Endothelial cell of umbilical vein (primary cell): ENCODE results near the gene DOCK8. TPM values are rescaled to one million over a fixed set of nuclear protein-coding genes. Genes with fewer than 3 reads are reported as not detected.

Source experiments
- BruUV-seq: library from RNA; stranded (reverse); fragments of 400-500 nt; replicated peaks from 2 replicates; lab custom pipeline; 2021; lab: Mats Ljungman, UMichigan
- CTCF ChIA-PET: fragments of 300-600, 350-600 bp; sonication (Branson Sonifier 250); formaldehyde crosslinking; loops from one replicate; lab custom pipeline; 2021; ENCODE audit warnings: antibody characterized with exemption, inconsistent platforms; lab: Charles Lee
- POLR2A ChIA-PET: fragments of 300-600, 350-600 bp; sonication (Branson Sonifier 250); formaldehyde crosslinking; loops from one replicate; lab custom pipeline; 2021; ENCODE audit warnings: antibody characterized with exemption, inconsistent platforms; lab: Charles Lee
- DNase-seq: peaks from one replicate; pipeline ENCODE4 v3.0.0-alpha.2; 2011; ENCODE audit warnings: low read depth, low spot score
- FAIRE-seq: peaks from 2 replicates; lab custom pipeline; 2011; peaks lifted over from hg19 to GRCh38; lab: Jason Lieb, UNC
- H2AFZ ChIP-seq: 2 replicates; pipeline ENCODE4 v1.6.0; 2012; ENCODE audit warnings: low read depth, low read length, control low read depth, inconsistent platforms
- H3K27ac ChIP-seq: 2 replicates; pipeline ENCODE4 v1.5.1; 2011; ENCODE audit warnings: low read depth, mild to moderate bottlenecking, control low read depth, low read length, moderate library complexity; ENCODE audit not compliant: insufficient read depth
- H3K27me3 ChIP-seq, 2 experiments: 2 replicates each; pipeline versions ENCODE4 v1.6.0 to v1.6.1; 2011; ENCODE audit warnings: low read length in 2 of 2, mixed read lengths in 1 of 2; ENCODE audit not compliant: control insufficient read depth in 2 of 2, insufficient read depth in 2 of 2
- H3K36me3 ChIP-seq, 2 experiments: 2 replicates in 1 of 2; 3 replicates in 1 of 2; pipeline ENCODE4 v1.5.1; 2011; ENCODE audit warnings: low read length in 2 of 2, mild to moderate bottlenecking in 1 of 2, moderate library complexity in 1 of 2; ENCODE audit not compliant: control insufficient read depth in 2 of 2, insufficient read depth in 2 of 2; ENCODE audit errors: extremely low read depth in 1 of 2
- H3K4me1 ChIP-seq: 3 replicates; pipeline ENCODE4 v1.5.1; 2011; ENCODE audit warnings: mild to moderate bottlenecking, low read length; ENCODE audit not compliant: control insufficient read depth, insufficient read depth; ENCODE audit errors: extremely low read depth
- H3K4me2 ChIP-seq: 2 replicates; pipeline ENCODE4 v1.6.1; 2011; ENCODE audit warnings: low read length, control low read depth, mixed read lengths; ENCODE audit not compliant: insufficient read depth
- H3K4me3 ChIP-seq, 3 experiments: fragments of 200-600 bp in 1 of 3; sonication (generic), shearing (Covaris generic) in 1 of 3; replicated peaks in 1 of 3; 2 replicates each; pipeline ENCODE4 v1.5.1; 2011 to 2016; ENCODE audit warnings: control low read depth in 3 of 3, low read length in 3 of 3, mild to moderate bottlenecking in 2 of 3, inconsistent platforms in 1 of 3, low read depth in 1 of 3, moderate library complexity in 1 of 3; ENCODE audit not compliant: insufficient read depth in 1 of 3
- H3K79me2 ChIP-seq: 2 replicates; pipeline ENCODE4 v1.6.0; 2012; ENCODE audit warnings: low read length, inconsistent platforms; ENCODE audit not compliant: control insufficient read depth, insufficient read depth
- H3K9ac ChIP-seq: replicated peaks from 2 replicates; pipeline ENCODE3; 2011; ENCODE audit warnings: low read length, control low read depth; ENCODE audit not compliant: insufficient read depth; ENCODE audit errors: extremely low read depth
- H3K9me1 ChIP-seq: replicated peaks from 3 replicates; pipeline ENCODE4 v1.6.0; 2011; ENCODE audit warnings: mild to moderate bottlenecking, low read length; ENCODE audit not compliant: control insufficient read depth, insufficient read depth; ENCODE audit errors: extremely low read depth
- H3K9me3 ChIP-seq: replicated peaks from 2 replicates; pipeline ENCODE4 v1.5.1; 2012; ENCODE audit warnings: low read length, inconsistent platforms; ENCODE audit not compliant: control insufficient read depth, insufficient read depth
- H4K20me1 ChIP-seq: replicated peaks from 2 replicates; pipeline ENCODE3; 2011; ENCODE audit warnings: mild to moderate bottlenecking, low read length; ENCODE audit not compliant: control insufficient read depth, insufficient read depth; ENCODE audit errors: extremely low read depth
- EZH2 ChIP-seq: IDR thresholded peaks from 2 replicates; pipeline ENCODE4 v1.6.1; 2012; ENCODE audit warnings: borderline replicate concordance, low read depth, mild to moderate bottlenecking, moderate library complexity, low read length, inconsistent platforms; ENCODE audit not compliant: severe bottlenecking
- FOS ChIP-seq: IDR thresholded peaks from 2 replicates; pipeline ENCODE4 v1.6.1; 2011; ENCODE audit warnings: mild to moderate bottlenecking, low read length, moderate library complexity, borderline replicate concordance; ENCODE audit not compliant: insufficient read depth
- GATA2 ChIP-seq: IDR thresholded peaks from 2 replicates; pipeline ENCODE4 v1.7.0; 2011; ENCODE audit warnings: low read depth, mild to moderate bottlenecking, moderate library complexity, mixed read lengths, low read length; ENCODE audit not compliant: insufficient read length, insufficient read depth
- JUN ChIP-seq: IDR thresholded peaks from 2 replicates; pipeline ENCODE4 v1.6.1; 2011; ENCODE audit warnings: borderline replicate concordance, low read depth; ENCODE audit not compliant: insufficient read length, insufficient read depth
- MYC ChIP-seq: IDR thresholded peaks from one replicate; pipeline ENCODE4 v1.6.1; 2011; ENCODE audit warnings: mild to moderate bottlenecking, low read depth, low read length
- POLR2A ChIP-seq: IDR thresholded peaks from 2 replicates; pipeline ENCODE4 v1.6.1; 2012; ENCODE audit warnings: low read depth, mild to moderate bottlenecking, control low read depth, low read length
- POLR2AphosphoS5 ChIP-seq: IDR thresholded peaks from 2 replicates; pipeline ENCODE4 v1.6.1; 2012; ENCODE audit warnings: low read depth, mild to moderate bottlenecking, control low read depth, low read length, moderate library complexity; ENCODE audit not compliant: insufficient read depth
- dilution Hi-C: fragments of 300-500 bp; cut with MboI; formaldehyde crosslinking; loops from one replicate; pipeline ENCODE4 v1.15.0; 2019; ENCODE audit warnings: low sequenced_read_pairs; ENCODE audit not compliant: extremely low pct_ligation_motif_present
- intact Hi-C: fragments of 100-400 bp; cut with micrococcal nuclease; formaldehyde crosslinking; loops from one replicate; pipeline ENCODE4 v1.10.0; 2022
- polyA plus RNA-seq, 4 experiments: library from polyadenylated mRNA; depleted of rRNA in 3 of 4; stranded (reverse) in 3 of 4; unstranded in 1 of 4; fragments of >200 nt; gene quantifications; 2 replicates each; pipeline versions ENCODE4 v1.2.1 to v1.2.3, GENCODE V29; 2011 to 2012; ENCODE audit warnings: missing spikeins in 1 of 4
- total RNA-seq: library from RNA; stranded (reverse); gene quantifications from 2 replicates; pipeline ENCODE4 v1.2.3, GENCODE V29; 2021
- TF ChIP-seq, protein P1 (sequence below), 2 donors: IDR thresholded peaks; 1 replicate in 1 of 2; 2 replicates in 1 of 2; pipeline ENCODE4 v1.5.1; 2011; ENCODE audit warnings: low read length in 2 of 2, mild to moderate bottlenecking in 2 of 2, moderate library complexity in 2 of 2, control low read depth in 1 of 2, inconsistent platforms in 1 of 2, low read depth in 1 of 2; ENCODE audit not compliant: insufficient read depth in 1 of 2; ENCODE audit errors: extremely low read depth in 1 of 2
- TF ChIP-seq, protein P2 (sequence below): IDR thresholded peaks from 2 replicates; pipeline ENCODE4 v1.6.1; 2011; ENCODE audit not compliant: insufficient read depth, insufficient read length

Gene DOCK8
- total and polyA plus RNA-seq, 2 donors (not counting 3 experiments of a cell fraction or from before 2014, with no cell fraction given) = 0.54 to 1.3 TPM

GRCh38 chr9:506281-506680 lies 291.6 kb downstream of the DOCK8 start:
- Histone ChIP-seq H3K4me3 (no peak overlapping the region), H3K4me1 (peaks cover 4% of the 10 kb centered on the region), H3K27me3 (peaks cover 12 to 23% of the 10 kb centered on the region in 2 experiments), H3K9me3 (no peaks in the 10 kb centered on the region), H3K79me2 (no peaks in the 10 kb centered on the region), H3K4me2 (no peak overlapping the region), H3K36me3 (no peaks in the 10 kb centered on the region), H3K27ac (no peak overlapping the region), H3K9me1 (no peaks in the 10 kb centered on the region), H3K9ac (no peak overlapping the region), H4K20me1 (no peaks in the 10 kb centered on the region), H2AFZ (no peak overlapping the region)
- no peak for DNase-seq
- dilution Hi-C loops = no loop called here
- intact Hi-C loops = no loop called here
- FAIRE-seq = no peak
- ChIA-PET POLR2A (no interaction called here), CTCF (interaction anchor here (1.1 to 1.6 kb wide), 2 partner anchors 11 to 18 kb away, joined by 3 to 5 read pairs; no protein-coding TSS in a partner anchor)
- TF ChIP-seq POLR2AphosphoS5 (no peak), POLR2A (no peak), FOS (no peak), MYC (no peak), GATA2 (no peak), JUN (no peak), EZH2 (no peak)
- TF ChIP-seq, protein P1, sequence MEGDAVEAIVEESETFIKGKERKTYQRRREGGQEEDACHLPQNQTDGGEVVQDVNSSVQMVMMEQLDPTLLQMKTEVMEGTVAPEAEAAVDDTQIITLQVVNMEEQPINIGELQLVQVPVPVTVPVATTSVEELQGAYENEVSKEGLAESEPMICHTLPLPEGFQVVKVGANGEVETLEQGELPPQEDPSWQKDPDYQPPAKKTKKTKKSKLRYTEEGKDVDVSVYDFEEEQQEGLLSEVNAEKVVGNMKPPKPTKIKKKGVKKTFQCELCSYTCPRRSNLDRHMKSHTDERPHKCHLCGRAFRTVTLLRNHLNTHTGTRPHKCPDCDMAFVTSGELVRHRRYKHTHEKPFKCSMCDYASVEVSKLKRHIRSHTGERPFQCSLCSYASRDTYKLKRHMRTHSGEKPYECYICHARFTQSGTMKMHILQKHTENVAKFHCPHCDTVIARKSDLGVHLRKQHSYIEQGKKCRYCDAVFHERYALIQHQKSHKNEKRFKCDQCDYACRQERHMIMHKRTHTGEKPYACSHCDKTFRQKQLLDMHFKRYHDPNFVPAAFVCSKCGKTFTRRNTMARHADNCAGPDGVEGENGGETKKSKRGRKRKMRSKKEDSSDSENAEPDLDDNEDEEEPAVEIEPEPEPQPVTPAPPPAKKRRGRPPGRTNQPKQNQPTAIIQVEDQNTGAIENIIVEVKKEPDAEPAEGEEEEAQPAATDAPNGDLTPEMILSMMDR (IDR thresholded peaks at IDR 0.05; ENCODE audit: extremely low read depth in 1 of 2, insufficient read depth in 1 of 2, low read depth in 1 of 2, low read length in 2 of 2) = no peak
- TF ChIP-seq, protein P2, sequence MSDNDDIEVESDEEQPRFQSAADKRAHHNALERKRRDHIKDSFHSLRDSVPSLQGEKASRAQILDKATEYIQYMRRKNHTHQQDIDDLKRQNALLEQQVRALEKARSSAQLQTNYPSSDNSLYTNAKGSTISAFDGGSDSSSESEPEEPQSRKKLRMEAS = no peak
- BruUV-seq = no TSS peak
